ENCODE data around the gene PDRG1. TPM values are rescaled to one million over a fixed set of nuclear protein-coding genes. Genes with fewer than 3 reads are reported as not detected.

PDRG1 gene
- polyA plus RNA-seq, 3 donors, result 3.5 to 4.4 (median 3.7) TPM

DNA sequence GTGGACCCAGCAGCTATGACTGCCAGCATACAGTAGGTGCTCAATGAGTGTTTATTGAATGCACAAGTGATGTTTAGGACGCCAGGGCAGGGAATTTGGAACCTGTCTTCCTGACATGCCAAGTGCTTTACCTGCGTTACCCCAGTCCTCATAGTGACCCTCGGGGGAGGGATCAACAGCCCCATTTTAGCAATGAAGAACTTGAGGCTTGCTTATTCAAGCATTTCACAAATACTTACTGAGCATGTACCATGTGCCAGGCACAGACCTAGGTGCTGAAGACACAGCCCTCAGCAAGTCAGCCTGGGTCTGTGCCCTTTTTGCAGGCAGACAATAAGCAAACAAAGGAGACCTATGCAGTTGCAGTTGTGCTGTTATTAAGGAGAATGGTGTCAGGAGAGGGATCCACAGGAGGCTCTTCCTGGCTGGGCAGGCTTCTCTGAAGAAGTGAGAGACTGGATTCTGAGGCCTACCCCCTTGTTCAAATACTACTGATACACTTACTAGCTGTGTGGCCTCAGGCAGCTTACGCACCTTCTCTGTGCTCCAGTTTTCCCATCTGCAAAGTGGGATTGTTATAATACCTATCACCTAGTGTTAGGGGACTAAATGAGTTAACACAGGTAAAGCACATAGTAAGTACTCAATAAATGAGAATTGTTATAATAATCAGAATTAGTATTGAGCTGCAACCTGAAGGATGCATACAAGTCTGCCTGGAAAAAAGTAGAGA lies 41.6 kb downstream of the PDRG1 start:
- Histone ChIP-seq H3K4me2 (replicated peaks; ENCODE audit: extremely low read depth, low read length, poor library complexity, severe bottlenecking) (no peak overlapping the region), H3K9me3 (replicated peaks in 1 of 2; ENCODE audit: control insufficient read depth in 1 of 2, insufficient read depth in 1 of 2, low read length in 2 of 2) (no peaks in the 10 kb centered on the region), H3K27me3 (ENCODE audit: control insufficient read depth in 2 of 2, insufficient read depth in 2 of 2, low read length in 2 of 2) (no peaks in the 10 kb centered on the region), H3K9ac (ENCODE audit: insufficient read depth, low read length, poor library complexity, severe bottlenecking) (no peak overlapping the region), H3K27ac (ENCODE audit: low read depth in 1 of 2, low read length in 2 of 2) (no peak overlapping the region), H3K4me1 (ENCODE audit: control insufficient read depth in 1 of 2, insufficient read depth in 2 of 2, low read length in 2 of 2) (no peaks in the 10 kb centered on the region), H2AFZ (ENCODE audit: insufficient read depth, low read depth, low read length, poor library complexity, severe bottlenecking) (no peak overlapping the region), H3K79me2 (ENCODE audit: insufficient read depth, low read length) (no peaks in the 10 kb centered on the region), H4K20me1 (ENCODE audit: insufficient read depth, low read length) (no peaks in the 10 kb centered on the region), H3K4me3 (replicated peaks in 1 of 3; ENCODE audit: low read depth in 2 of 3, low read length in 3 of 3) (no peak overlapping the region), H3K36me3 (replicated peaks in 1 of 2; ENCODE audit: control insufficient read depth in 1 of 2, insufficient read depth in 2 of 2, low read length in 2 of 2) (no peaks in the 10 kb centered on the region)
- TF ChIP-seq, protein P1, sequence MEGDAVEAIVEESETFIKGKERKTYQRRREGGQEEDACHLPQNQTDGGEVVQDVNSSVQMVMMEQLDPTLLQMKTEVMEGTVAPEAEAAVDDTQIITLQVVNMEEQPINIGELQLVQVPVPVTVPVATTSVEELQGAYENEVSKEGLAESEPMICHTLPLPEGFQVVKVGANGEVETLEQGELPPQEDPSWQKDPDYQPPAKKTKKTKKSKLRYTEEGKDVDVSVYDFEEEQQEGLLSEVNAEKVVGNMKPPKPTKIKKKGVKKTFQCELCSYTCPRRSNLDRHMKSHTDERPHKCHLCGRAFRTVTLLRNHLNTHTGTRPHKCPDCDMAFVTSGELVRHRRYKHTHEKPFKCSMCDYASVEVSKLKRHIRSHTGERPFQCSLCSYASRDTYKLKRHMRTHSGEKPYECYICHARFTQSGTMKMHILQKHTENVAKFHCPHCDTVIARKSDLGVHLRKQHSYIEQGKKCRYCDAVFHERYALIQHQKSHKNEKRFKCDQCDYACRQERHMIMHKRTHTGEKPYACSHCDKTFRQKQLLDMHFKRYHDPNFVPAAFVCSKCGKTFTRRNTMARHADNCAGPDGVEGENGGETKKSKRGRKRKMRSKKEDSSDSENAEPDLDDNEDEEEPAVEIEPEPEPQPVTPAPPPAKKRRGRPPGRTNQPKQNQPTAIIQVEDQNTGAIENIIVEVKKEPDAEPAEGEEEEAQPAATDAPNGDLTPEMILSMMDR (IDR thresholded peaks at IDR 0.05), result no peak
- Mint-ChIP-seq H3K27me3 (ENCODE audit: low read depth in 3 of 3) (peaks cover 2 to 4% (median 3%) of the 10 kb centered on the region in 3 donors), H3K4me1 (no peaks in the 10 kb centered on the region), H3K4me3 (no peak overlapping the region), H3K9me3 (peaks cover 0 to 2% (median 0%) of the 10 kb centered on the region in 7 donors), H3K36me3 (no peaks in the 10 kb centered on the region), H3K27ac (no peak overlapping the region)
- intact Hi-C loops (cut with micrococcal nuclease), result no loop called here
- whole genome bisulfite sequencing (ENCODE audit: insufficient coverage), result 93% methylated on average over 3 of the region's 4 CpGs
- DNase-seq, result no peak

DNA sequence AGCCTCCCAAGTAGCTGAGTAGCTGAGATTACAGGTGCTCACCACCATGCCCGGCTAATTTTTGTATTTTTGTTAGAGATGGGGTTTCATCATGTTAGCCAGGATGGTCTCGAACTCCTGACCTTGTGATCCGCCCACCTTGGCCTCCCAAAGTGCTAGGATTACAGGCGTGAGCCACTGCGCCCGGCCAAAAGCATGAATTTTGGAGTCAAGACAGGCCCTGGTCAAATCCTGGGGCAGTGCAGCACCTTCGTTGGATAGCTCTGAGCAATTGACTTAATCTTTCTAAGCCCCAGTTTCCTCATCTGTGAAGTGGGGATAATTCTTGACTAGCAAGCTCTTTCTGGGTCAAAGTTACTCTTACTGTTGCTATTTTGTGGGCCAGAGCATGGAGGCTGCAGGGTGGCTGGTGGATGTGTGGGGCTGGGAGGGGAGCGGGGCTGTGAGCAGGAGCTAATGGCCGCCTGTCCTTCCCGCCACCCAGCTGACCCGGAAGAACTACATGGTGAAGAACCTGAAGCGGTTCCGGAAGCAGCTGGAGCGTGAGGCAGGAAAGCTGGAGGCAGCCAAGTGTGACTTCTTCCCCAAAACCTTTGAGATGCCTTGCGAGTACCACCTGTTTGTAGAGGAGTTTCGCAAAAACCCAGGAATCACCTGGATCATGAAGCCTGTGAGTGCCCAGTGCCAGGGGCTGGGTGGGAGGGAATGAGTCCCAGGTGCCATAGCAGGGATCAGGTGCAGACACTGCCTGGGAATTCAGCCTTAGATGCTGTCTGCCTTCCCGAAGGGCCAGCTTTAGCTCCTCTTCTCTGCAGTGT lies 42.4 kb downstream of the PDRG1 start:
- H3K36me3 Mint-ChIP-seq, result no peaks in the 10 kb centered on the region
- DNase-seq, result no peak
- no peaks in the 10 kb centered on the region for H3K9me3 ChIP-seq (replicated peaks in 1 of 2; ENCODE audit: control insufficient read depth in 1 of 2, insufficient read depth in 1 of 2, low read length in 2 of 2)
- TF ChIP-seq, protein P1 (IDR thresholded peaks at IDR 0.05), result no peak
- no peak overlapping the region for H3K4me3 ChIP-seq (replicated peaks in 1 of 3; ENCODE audit: low read depth in 2 of 3, low read length in 3 of 3)
- H3K27ac Mint-ChIP-seq, result no peak overlapping the region
- 97% methylated on average over 16 of the region's 17 CpGs for WGBS (ENCODE audit: insufficient coverage)
- no peaks in the 10 kb centered on the region for H3K36me3 ChIP-seq (replicated peaks in 1 of 2; ENCODE audit: control insufficient read depth in 1 of 2, insufficient read depth in 2 of 2, low read length in 2 of 2)
- H3K9ac ChIP-seq (ENCODE audit: insufficient read depth, low read length, poor library complexity, severe bottlenecking), result no peak overlapping the region
- H3K4me1 Mint-ChIP-seq, result no peaks in the 10 kb centered on the region
- no peak overlapping the region for H3K27ac ChIP-seq (ENCODE audit: low read depth in 1 of 2, low read length in 2 of 2)
- H3K4me1 ChIP-seq (ENCODE audit: control insufficient read depth in 1 of 2, insufficient read depth in 2 of 2, low read length in 2 of 2), result no peaks in the 10 kb centered on the region
- intact Hi-C loops (cut with micrococcal nuclease), result no loop called here
- H3K27me3 ChIP-seq (ENCODE audit: control insufficient read depth in 2 of 2, insufficient read depth in 2 of 2, low read length in 2 of 2), result no peaks in the 10 kb centered on the region
- no peaks in the 10 kb centered on the region for H4K20me1 ChIP-seq (ENCODE audit: insufficient read depth, low read length)
- no peak overlapping the region for H3K4me2 ChIP-seq (replicated peaks; ENCODE audit: extremely low read depth, low read length, poor library complexity, severe bottlenecking)
- no peak overlapping the region for H3K4me3 Mint-ChIP-seq
- H2AFZ ChIP-seq (ENCODE audit: insufficient read depth, low read depth, low read length, poor library complexity, severe bottlenecking), result no peak overlapping the region
- no peaks in the 10 kb centered on the region for H3K79me2 ChIP-seq (ENCODE audit: insufficient read depth, low read length)
- H3K9me3 Mint-ChIP-seq, result peaks cover 0 to 2% (median 0%) of the 10 kb centered on the region in 7 donors
- peaks cover 3 to 4% (median 3%) of the 10 kb centered on the region in 3 donors for H3K27me3 Mint-ChIP-seq (ENCODE audit: low read depth in 3 of 3)
